ENCODE data around the gene ZBTB38. TPM values are rescaled to one million over a fixed set of nuclear protein-coding genes. Genes with fewer than 3 reads are reported as not detected.

Gene ZBTB38
- total and polyA plus RNA-seq, 7 experiments from 2014 or later, result 25.0 to 70.5 (median 56.3) TPM

DNA sequence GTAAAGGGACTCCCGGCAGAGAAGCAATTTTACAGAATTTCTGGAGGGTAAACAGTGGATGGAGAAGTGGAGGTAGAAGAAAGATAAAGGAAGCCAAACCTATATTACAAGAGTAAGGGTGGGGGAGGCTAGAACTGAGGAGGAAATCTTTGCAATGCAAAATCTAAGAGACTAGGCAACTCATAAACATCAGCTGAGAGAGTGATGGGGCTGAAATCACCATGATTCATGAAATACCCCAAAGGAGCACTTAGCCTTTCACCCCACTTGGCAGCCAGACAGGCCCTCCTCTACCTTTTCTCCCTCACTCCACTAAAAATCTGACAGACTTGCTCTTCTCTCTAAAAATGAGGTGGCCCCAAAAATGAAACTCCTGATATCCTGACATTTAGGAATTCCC, 19.5 kb upstream of the ZBTB38 start:
- no peaks in the 10 kb centered on the region for H3K9me3 ChIP-seq (ENCODE audit: control insufficient read depth in 2 of 3, low read length in 3 of 3)
- ChIA-PET POLR2A (interaction anchor here (1.1 kb wide), 1 partner anchor 17 kb away, joined by 3 read pairs; no protein-coding TSS in a partner anchor), CTCF (no interaction called here)
- Mint-ChIP-seq H3K4me1 (no peaks in the 10 kb centered on the region), H3K27ac (no peak overlapping the region), H3K36me3 (peaks cover 0 to 4% (median 3%) of the 10 kb centered on the region in 5 donors), H3K9me3 (peaks cover 0 to 14% (median 5%) of the 10 kb centered on the region in 11 donors), H3K27me3 (peaks cover 0 to 12% (median 0%) of the 10 kb centered on the region in 5 donors), H3K4me3 (no peak overlapping the region)
- no peaks in the 10 kb centered on the region for H3K36me3 ChIP-seq (ENCODE audit: control insufficient read depth in 2 of 3, insufficient read depth in 3 of 3, low read length in 3 of 3)
- no peak overlapping the region for H3K4me3 ChIP-seq (ENCODE audit: low read length)
- no peak overlapping the region for H3K27ac ChIP-seq (ENCODE audit: low read depth, low read length)
- H3K4me1 ChIP-seq (ENCODE audit: control insufficient read depth in 2 of 2, insufficient read depth in 2 of 2, low read length in 2 of 2), result no peaks in the 10 kb centered on the region
- intact Hi-C loops (cut with micrococcal nuclease), result no loop called here
- no peaks in the 10 kb centered on the region for H3K27me3 ChIP-seq (ENCODE audit: control insufficient read depth in 2 of 2, insufficient read depth in 2 of 2, low read length in 2 of 2)
- ATAC-seq (no peak), DNase-seq (no peak)

DNA sequence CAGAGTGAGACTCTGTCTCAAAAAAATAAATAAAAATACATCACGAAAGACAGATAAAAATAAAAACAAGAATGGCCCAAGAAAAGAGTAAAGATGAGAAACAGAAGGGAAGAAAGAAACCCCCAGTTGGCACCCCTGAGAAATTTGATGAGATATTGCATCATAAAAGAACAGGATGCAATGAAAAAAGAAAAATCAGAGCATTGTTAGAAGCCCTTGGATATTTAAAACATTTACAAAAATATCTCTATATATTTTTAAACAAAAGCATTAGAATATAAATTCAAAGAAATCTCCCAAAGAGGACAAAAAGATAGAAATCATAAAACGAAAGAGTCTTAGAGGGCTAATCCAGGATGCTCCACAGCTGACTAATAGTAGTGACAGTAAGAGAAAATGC, 18.6 kb upstream of the ZBTB38 start:
- Mint-ChIP-seq H3K9me3 (peaks cover 0 to 14% (median 5%) of the 10 kb centered on the region in 11 donors), H3K36me3 (peaks cover 0 to 4% (median 3%) of the 10 kb centered on the region in 5 donors), H3K27ac (no peak overlapping the region), H3K4me3 (no peak overlapping the region), H3K27me3 (peaks cover 0 to 15% (median 0%) of the 10 kb centered on the region in 5 donors), H3K4me1 (no peaks in the 10 kb centered on the region)
- DNase-seq (no peak), ATAC-seq (no peak)
- H3K4me3 ChIP-seq (ENCODE audit: low read length), result no peak overlapping the region
- H3K9me3 ChIP-seq (ENCODE audit: control insufficient read depth in 2 of 3, low read length in 3 of 3), result no peaks in the 10 kb centered on the region
- ChIA-PET POLR2A (interaction anchor here (1.1 kb wide), 1 partner anchor 18 kb away, joined by 3 read pairs; no protein-coding TSS in a partner anchor), CTCF (interaction anchor here (0.6 kb wide), 1 partner anchor 12 kb away, joined by 3 read pairs; no protein-coding TSS in a partner anchor)
- no peaks in the 10 kb centered on the region for H3K36me3 ChIP-seq (ENCODE audit: control insufficient read depth in 2 of 3, insufficient read depth in 3 of 3, low read length in 3 of 3)
- no peak overlapping the region for H3K27ac ChIP-seq (ENCODE audit: low read depth, low read length)
- intact Hi-C loops (cut with micrococcal nuclease), result no loop called here
- H3K27me3 ChIP-seq (ENCODE audit: control insufficient read depth in 2 of 2, insufficient read depth in 2 of 2, low read length in 2 of 2), result no peaks in the 10 kb centered on the region
- no peaks in the 10 kb centered on the region for H3K4me1 ChIP-seq (ENCODE audit: control insufficient read depth in 2 of 2, insufficient read depth in 2 of 2, low read length in 2 of 2)

DNA sequence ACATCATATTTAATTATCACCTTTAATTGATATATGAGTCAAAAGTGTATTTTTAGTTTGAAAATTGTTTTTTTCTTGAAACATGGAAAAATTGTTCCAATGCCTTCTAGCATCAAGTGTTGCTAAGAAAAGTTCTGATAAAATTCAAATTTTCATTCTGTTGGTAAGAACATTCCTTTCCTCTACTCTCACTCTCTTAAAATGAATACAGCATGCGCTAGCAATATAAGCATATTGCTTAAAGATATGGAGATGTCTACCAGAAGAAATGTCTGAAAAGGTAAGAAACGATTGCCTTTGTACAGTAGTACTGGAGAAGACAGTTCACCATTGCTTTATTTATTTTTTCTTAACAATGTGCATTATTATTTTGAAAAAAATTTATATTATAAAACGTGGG, 17.6 kb upstream of the ZBTB38 start:
- intact Hi-C loops (cut with micrococcal nuclease), result no loop called here
- Histone ChIP-seq H3K4me1 (ENCODE audit: control insufficient read depth in 2 of 2, insufficient read depth in 2 of 2, low read length in 2 of 2) (no peaks in the 10 kb centered on the region), H3K27me3 (ENCODE audit: control insufficient read depth in 2 of 2, insufficient read depth in 2 of 2, low read length in 2 of 2) (no peaks in the 10 kb centered on the region), H3K27ac (ENCODE audit: low read depth, low read length) (no peak overlapping the region), H3K36me3 (ENCODE audit: control insufficient read depth in 2 of 3, insufficient read depth in 3 of 3, low read length in 3 of 3) (no peaks in the 10 kb centered on the region), H3K4me3 (ENCODE audit: low read length) (no peak overlapping the region), H3K9me3 (ENCODE audit: control insufficient read depth in 2 of 3, low read length in 3 of 3) (no peaks in the 10 kb centered on the region)
- Mint-ChIP-seq H3K4me1 (no peaks in the 10 kb centered on the region), H3K36me3 (peaks cover 0 to 4% (median 3%) of the 10 kb centered on the region in 5 donors), H3K9me3 (peaks cover 0 to 14% (median 5%) of the 10 kb centered on the region in 11 donors), H3K27me3 (peaks cover 0 to 15% (median 0%) of the 10 kb centered on the region in 5 donors), H3K4me3 (no peak overlapping the region), H3K27ac (no peak overlapping the region)
- ChIA-PET CTCF (no interaction called here), POLR2A (no interaction called here)
- ATAC-seq (no peak), DNase-seq (no peak)

DNA sequence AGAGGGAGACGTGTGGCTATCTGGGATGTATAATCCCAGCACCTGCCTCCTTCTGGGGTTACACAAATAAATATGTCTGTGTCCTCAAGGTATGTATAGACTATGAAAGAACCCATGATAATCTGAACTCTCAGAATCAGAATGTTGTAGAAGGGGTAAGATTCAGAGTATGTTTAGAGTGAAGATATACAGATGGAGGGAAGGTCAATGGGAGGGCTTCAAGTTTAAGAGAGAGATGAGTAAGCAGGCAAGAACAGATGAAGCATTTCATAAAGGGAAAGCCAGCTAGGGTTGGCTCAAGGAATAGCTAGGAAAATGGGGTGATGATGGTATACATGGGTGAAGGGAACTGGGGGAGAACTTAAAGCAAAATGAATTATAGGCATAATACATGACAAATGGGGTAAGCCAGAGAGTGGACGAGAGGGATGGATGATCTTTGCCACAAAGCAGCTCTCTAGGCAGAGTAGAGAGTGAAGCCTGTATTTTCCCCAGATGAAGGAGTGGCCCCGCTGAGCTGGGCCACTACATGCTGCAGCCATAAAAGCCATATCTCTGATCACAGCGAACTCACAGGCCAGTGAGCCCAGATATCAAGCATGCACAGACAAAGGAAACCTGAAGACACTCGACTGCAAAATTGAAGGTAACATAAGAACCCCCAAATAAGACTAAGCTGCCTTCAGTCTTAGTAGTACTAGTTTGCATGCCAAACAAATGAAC, 15.9 kb upstream of the ZBTB38 start:
- Histone ChIP-seq H3K27me3 (ENCODE audit: control insufficient read depth in 2 of 2, insufficient read depth in 2 of 2, low read length in 2 of 2) (no peaks in the 10 kb centered on the region), H3K27ac (ENCODE audit: low read depth, low read length) (no peak overlapping the region), H3K4me1 (ENCODE audit: control insufficient read depth in 2 of 2, insufficient read depth in 2 of 2, low read length in 2 of 2) (no peaks in the 10 kb centered on the region), H3K4me3 (ENCODE audit: low read length) (no peak overlapping the region), H3K9me3 (ENCODE audit: control insufficient read depth in 2 of 3, low read length in 3 of 3) (no peaks in the 10 kb centered on the region), H3K36me3 (ENCODE audit: control insufficient read depth in 2 of 3, insufficient read depth in 3 of 3, low read length in 3 of 3) (no peaks in the 10 kb centered on the region)
- H3K36me3 Mint-ChIP-seq, result peaks cover 0 to 4% (median 3%) of the 10 kb centered on the region in 5 donors
- H3K9me3 Mint-ChIP-seq, result peaks cover 0 to 14% (median 5%) of the 10 kb centered on the region in 11 donors
- intact Hi-C loops (cut with micrococcal nuclease), result no loop called here
- H3K27ac Mint-ChIP-seq, result no peak overlapping the region
- no peaks in the 10 kb centered on the region for H3K4me1 Mint-ChIP-seq
- CTCF ChIA-PET, result no interaction called here
- POLR2A ChIA-PET, result no interaction called here
- H3K4me3 Mint-ChIP-seq, result no peak overlapping the region
- DNase-seq (no peak), ATAC-seq (no peak)
- H3K27me3 Mint-ChIP-seq, result peaks cover 0 to 15% (median 0%) of the 10 kb centered on the region in 5 donors

DNA sequence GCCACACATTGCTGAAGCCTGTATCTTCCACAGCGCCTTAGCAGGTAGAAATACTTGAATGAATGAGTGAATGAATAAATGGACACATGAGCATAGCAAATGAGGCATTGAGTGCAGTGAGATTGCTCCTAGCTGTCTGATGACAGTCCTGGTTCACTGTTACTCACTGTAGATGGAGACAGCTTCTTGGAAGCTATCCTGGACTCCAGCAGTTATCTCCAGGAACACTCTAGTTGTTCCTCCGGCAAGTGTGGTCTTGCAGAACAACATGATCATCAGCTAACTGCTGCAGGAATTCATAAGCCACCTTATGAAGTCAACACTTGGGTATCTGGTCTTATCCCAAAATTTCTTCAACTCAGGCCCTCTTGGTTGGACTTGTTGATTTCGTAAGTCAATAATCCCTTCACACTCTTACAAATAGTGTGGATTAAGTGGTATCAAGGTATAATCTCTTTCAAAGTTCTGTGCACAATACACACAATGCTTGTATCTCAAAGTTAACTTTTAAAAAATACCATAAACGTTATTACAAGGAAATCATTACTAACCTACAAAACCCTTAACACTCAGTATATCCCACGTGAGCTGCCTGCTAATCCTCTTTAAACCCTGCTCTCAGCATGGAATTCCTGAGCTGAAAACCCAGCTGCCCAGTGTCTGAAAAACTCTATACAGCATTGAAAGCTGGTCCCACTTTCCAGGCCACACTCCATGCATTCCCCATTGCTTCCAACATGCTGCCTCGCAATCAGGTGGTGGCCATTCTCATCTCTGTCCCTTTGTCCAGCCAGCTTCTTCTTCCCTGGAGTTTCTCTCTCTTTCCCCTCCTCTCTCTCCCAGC, 14.4 kb upstream of the ZBTB38 start:
- no peak overlapping the region for H3K27ac Mint-ChIP-seq
- no peaks in the 10 kb centered on the region for H3K4me1 ChIP-seq (ENCODE audit: control insufficient read depth in 2 of 2, insufficient read depth in 2 of 2, low read length in 2 of 2)
- no peak overlapping the region for H3K4me3 Mint-ChIP-seq
- peaks cover 0 to 3% (median 0%) of the 10 kb centered on the region in 5 donors for H3K36me3 Mint-ChIP-seq
- H3K9me3 Mint-ChIP-seq, result peaks cover 0 to 11% (median 5%) of the 10 kb centered on the region in 11 donors
- intact Hi-C loops (cut with micrococcal nuclease), result no loop called here
- DNase-seq (no peak), ATAC-seq (no peak)
- H3K27me3 ChIP-seq (ENCODE audit: control insufficient read depth in 2 of 2, insufficient read depth in 2 of 2, low read length in 2 of 2), result no peaks in the 10 kb centered on the region
- H3K4me1 Mint-ChIP-seq, result no peaks in the 10 kb centered on the region
- H3K27me3 Mint-ChIP-seq, result peaks cover 0 to 17% (median 0%) of the 10 kb centered on the region in 5 donors
- H3K36me3 ChIP-seq (ENCODE audit: control insufficient read depth in 2 of 3, insufficient read depth in 3 of 3, low read length in 3 of 3), result no peaks in the 10 kb centered on the region
- H3K27ac ChIP-seq (ENCODE audit: low read depth, low read length), result no peak overlapping the region
- ChIA-PET POLR2A (no interaction called here), CTCF (no interaction called here)
- no peak overlapping the region for H3K4me3 ChIP-seq (ENCODE audit: low read length)
- no peaks in the 10 kb centered on the region for H3K9me3 ChIP-seq (ENCODE audit: control insufficient read depth in 2 of 3, low read length in 3 of 3)

DNA sequence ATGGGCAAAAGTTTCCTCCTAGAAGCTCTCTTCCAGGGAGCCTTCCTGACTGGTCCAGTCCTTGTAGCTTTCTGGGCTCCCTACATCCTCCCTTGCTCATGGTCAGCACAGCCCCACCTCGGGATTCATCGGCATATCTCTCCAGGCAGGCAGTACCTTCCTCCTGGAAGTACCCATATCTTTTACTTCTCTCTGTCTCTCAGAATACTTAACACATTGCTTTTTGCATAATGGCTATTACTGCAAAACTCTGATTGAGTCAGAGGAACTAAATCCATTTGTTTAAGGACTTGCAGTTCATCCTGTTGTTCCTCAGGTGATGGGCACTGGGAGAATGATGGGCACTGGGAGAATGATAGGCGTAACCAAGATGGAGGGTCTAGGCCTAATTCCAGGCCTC, 13.8 kb upstream of the ZBTB38 start:
- Mint-ChIP-seq H3K4me3 (no peak overlapping the region), H3K27me3 (peaks cover 0 to 19% (median 0%) of the 10 kb centered on the region in 5 donors), H3K36me3 (peaks cover 0 to under 1% (median 0%) of the 10 kb centered on the region in 5 donors), H3K27ac (no peak overlapping the region), H3K4me1 (no peaks in the 10 kb centered on the region), H3K9me3 (peaks cover 0 to 4% (median 2%) of the 10 kb centered on the region in 11 donors)
- ChIA-PET CTCF (no interaction called here), POLR2A (no interaction called here)
- no peaks in the 10 kb centered on the region for H3K27me3 ChIP-seq (ENCODE audit: control insufficient read depth in 2 of 2, insufficient read depth in 2 of 2, low read length in 2 of 2)
- H3K36me3 ChIP-seq (ENCODE audit: control insufficient read depth in 2 of 3, insufficient read depth in 3 of 3, low read length in 3 of 3), result no peaks in the 10 kb centered on the region
- no peaks in the 10 kb centered on the region for H3K4me1 ChIP-seq (ENCODE audit: control insufficient read depth in 2 of 2, insufficient read depth in 2 of 2, low read length in 2 of 2)
- H3K9me3 ChIP-seq (ENCODE audit: control insufficient read depth in 2 of 3, low read length in 3 of 3), result no peaks in the 10 kb centered on the region
- intact Hi-C loops (cut with micrococcal nuclease), result no loop called here
- DNase-seq (no peak), ATAC-seq (no peak)
- H3K27ac ChIP-seq (ENCODE audit: low read depth, low read length), result no peak overlapping the region
- H3K4me3 ChIP-seq (ENCODE audit: low read length), result no peak overlapping the region

Data from naive thymus-derived CD4-positive, alpha-beta T cell (primary cell).